ENCODE results near the gene RASL11A. TPM values are rescaled to one million over a fixed set of nuclear protein-coding genes. Genes with fewer than 3 reads are reported as not detected.
"Not testable (repeated sequence)": the region's sequence is repeated elsewhere in the genome, so short reads cannot be mapped to it uniquely, and the experiment has no call there.

RASL11A gene
- 4.6 TPM for total RNA-seq

GRCh38 chr13:27270594-27271520 lies at the start of gene RASL11A:
RASL11A (plus strand) TSS chr13:27270830; CDS start chr13:27270945, 115 bp downstream.
- peak; percentile 52 for DNase-seq

- DNase-seq, result not testable (repeated sequence)
Observed at GRCh38 chr13:27222100-27222499, 48.5 kb upstream of the RASL11A start.

GRCh38 chr13:27226991-27227390 lies 43.6 kb upstream of the RASL11A start:
- DNase-seq, result no peak

DNA sequence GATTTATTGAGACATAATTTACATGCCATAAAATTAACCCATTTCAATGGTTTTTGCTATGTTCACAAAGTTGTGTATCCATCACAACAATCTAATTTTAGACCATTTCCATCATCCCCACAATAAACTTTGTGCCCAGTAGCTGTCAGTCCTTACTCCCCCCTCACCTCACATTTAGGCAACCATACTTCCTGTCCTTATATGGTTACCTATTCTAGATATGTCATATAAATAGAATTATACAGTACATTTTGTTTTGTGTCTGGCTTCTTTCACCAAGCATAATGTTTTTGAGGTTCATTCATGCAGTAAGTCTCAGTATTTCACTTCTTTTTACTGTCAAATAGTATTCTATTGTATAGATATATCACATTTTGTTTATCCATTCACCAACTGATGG lies 42.5 kb upstream of the RASL11A start:
- no peak for DNase-seq

- no peak for DNase-seq
Observed at GRCh38 chr13:27229642-27230041, 41.0 kb upstream of the RASL11A start.

- no peak for DNase-seq
Observed at GRCh38 chr13:27233964-27234363, 36.7 kb upstream of the RASL11A start.

GRCh38 chr13:27236478-27236877 lies 34.2 kb upstream of the RASL11A start:
- no peak for DNase-seq

- DNase-seq, result no peak
Observed at GRCh38 chr13:27242702-27243101, 27.9 kb upstream of the RASL11A start.

DNA sequence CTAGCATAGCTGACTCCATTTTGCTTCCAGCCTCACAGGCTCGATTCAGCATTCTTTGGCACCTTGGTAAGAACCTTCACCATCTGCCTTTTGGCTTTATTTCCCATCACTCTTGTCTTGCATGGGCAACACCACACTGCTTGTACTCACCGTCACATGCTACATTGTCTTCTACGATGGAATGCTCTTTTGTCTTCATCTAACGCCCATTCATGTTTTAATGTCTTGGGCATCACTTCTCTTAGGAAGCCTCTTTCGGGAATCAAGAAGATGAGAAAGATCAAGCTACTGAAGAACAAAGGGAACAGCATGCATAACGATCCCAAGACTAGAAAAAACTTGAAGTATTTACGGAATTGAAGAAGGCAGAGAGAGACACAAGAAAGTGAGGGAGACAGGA lies 25.0 kb upstream of the RASL11A start:
- no peak for DNase-seq

DNA sequence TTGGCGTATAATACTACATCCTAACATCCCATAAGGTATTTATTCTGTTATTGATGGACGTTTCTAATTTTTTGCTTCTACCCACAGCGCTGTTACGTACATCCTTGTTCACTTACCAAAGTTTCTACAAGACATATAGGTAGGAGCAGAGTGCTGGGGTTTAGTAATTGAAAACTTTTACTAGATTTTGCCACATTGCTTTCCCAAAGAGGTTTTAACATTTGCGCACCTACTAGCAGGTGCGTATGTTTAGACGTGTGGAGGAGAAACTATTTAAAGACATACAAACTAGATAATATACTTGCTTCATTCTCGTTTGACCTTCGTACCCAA lies 19.8 kb upstream of the RASL11A start:
- no peak for DNase-seq

DNA sequence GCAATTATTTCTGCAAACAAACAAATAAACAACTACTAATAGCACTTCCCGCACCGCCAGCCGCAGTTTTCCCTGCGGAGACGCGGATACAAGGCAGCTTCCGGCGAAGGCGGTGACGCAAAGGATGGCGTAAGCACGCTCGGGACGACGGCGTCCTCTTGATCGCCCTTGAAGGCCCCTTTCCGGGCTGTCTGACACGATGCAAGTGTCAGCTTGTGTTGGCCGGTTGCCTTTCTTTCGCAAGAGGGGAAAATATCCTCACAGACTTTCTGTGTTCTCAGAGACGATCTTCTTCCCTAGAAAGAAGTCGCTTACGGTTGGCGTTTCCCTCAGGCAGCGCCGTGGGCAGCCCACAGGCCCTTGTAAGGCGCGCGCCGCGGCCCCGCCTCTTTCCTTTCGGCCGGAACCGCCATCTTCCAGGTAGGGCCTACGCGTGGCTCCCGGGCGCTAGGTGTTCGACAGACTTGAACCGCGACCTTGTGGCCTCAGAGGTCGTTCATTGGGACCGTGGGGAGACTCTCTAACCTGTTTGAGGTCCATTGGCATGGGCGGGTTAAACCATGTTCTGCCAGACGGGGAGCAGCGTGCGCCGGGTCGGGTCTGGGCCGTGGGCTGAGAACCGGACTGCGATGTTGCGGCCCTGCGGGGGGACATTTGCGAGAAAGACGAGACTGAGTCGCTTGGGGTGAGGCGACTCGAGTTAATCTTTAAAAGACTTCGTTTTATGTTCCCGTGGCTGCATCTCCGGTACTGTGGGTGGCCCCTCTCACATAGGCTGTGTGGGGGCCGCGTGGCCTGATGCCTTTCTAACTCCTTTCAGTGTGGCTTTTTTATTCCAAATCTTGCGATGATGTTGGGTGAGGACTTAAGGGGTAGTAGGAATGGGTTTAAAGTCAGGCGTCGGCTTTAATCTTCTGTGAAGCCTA lies 19.2 kb upstream of the RASL11A start, which contains the start of gene RPL21:
Gene RPL21 (plus strand): TSS at position 393 of the 926 bp plus-strand sequence. CDS start 2,219 bp downstream, outside the sequence.
- peak; percentile 98 for DNase-seq

DNA sequence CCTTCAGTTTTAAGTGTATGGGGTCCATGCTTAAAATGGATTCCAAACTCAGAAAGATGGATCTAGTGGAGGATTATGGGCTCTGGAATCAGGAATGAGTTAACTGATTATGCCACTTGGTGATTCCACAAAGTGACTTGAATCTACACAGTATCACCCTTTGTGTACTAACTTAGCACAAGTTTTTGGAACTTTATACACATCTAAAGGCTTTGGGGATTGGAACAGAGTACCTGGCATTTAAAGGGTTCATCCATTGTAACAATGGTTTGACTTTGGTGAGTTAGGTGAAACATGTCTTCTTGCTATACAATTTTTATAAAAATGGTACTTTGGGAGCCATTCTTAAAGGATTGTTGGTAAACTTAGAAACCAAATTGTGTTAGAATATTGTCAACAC lies 18.2 kb upstream of the RASL11A start:
- DNase-seq, result no peak

GRCh38 chr13:27257233-27257568 lies 13.4 kb upstream of the RASL11A start:
- DNase-seq, result no peak

DNA sequence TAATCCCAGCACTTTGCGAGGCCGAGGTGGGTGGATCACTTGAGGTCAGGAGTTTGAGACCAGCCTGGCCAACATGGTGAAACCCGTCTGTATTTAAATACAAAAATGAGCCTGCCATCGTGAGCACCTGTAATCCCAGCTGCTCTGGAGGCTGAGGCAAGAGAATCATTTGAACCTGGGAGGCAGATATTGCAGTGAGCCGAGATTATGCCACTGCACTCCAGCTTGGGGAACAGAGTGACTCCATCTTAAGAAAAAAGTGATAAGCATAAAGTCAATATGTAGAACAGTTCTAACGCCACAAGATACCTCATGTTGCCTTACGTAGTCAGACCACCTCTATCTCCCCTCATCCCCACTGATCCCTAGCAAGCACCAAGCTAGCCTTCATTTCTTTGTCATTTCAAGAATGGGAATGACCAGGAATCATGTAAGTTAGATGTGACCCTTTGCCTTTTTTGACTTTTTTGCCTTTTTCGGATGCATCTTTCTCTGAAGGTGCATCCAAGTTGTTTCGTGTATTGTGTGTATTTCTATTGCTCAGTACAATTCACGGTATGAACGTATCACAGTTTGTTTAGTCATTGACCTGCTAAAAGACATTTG lies 12.9 kb upstream of the RASL11A start:
- DNase-seq, result no peak

DNA sequence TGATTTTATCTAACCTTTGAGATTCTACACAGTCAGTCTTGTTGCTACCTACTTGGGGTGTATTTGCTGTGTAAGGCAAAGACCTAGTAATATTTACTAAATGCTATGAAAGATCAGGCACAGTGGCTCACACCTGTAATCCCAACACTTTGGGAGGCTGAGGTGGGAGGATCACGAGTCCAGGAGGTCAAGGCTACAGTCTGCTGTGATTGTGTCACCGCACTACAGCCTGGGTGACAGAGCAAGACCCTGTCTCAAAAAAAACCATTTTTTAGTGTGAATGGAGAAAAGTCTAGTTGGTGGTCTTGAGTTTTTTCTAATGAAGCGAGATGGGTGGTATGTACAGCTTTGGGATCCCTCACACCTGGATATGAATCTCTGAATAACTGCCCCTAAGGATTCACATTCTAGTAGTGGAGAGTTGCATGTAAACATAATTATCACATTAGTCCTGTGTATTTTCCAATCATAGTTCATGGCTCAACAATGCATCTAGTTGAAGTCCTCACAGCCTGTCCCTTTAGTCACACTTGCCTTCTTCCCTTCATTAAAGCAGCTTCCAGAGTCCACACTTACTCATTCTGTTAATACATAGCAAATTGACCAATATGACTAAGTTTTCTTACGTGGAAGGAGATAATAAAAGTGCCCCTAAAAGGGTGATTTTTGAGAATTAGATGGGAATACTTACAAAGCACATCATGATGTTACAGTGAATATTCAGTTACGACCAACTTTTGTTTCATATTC lies 11.8 kb upstream of the RASL11A start:
- no peak for DNase-seq

DNA sequence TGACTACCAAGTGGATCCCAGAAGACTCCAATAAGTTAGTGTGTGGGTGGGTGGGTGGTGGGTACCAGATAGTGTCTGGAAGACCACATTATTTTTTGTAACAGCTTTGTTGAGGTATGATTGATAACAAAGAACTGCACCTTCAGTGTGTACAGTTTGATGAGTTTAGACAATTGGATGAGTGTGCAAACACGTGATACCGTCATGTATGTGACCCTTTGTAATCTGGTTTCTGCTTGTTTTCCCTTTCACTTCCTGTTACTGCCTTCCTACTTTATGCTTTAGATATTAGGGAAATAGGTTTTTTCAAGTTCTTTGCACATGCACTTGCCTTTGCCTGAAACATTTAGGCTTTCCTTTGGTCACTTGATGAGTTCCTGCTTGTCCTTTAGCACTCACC lies 10.8 kb upstream of the RASL11A start:
- DNase-seq, result no peak

- no peak for DNase-seq
Observed at GRCh38 chr13:27261396-27261795, 9.2 kb upstream of the RASL11A start.

- DNase-seq, result no peak
Observed at GRCh38 chr13:27263438-27263837, 7.2 kb upstream of the RASL11A start.

DNA sequence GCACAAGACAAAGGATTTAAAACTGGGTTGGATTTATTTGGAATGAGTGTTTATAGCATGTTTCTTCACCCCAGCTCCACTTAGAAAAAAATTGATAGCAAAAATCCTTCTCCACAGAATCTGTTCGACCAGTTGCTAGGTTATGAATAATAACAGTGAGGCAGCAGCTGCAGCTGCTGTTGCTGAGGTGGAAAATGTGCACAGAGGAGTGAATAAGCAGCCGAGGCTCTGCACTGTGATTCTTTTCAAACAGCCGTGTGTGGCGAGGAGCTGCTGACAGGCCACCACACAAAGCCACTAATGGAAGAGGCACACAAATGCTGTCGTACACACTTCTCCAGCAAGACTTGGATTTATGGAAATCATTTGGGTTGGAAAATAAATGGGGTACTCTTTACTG lies 6.4 kb upstream of the RASL11A start:
- no peak for DNase-seq

- no peak for DNase-seq
Observed at GRCh38 chr13:27264648-27265047, 6.0 kb upstream of the RASL11A start.

- DNase-seq, result no peak
Observed at GRCh38 chr13:27266917-27267316, 3.7 kb upstream of the RASL11A start.

DNA sequence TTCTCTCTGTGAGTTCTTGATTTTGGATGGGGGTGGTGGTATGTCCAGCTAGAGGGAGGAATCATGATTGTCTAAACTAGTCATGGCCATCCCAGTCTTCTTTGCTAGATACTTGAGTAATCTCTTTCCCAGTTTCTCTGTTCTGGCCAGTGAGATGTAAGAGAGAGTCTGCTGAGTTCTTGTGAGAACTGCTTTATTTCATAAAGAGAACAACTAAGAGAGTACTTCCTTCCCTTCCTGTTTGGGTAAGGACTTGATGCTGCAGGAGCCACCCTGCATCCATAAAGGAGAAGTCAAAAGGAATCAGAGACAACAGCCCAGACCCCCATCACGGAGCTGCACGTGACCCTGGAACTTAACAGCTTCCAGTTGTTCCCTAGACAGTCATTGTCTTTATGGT lies 3.0 kb upstream of the RASL11A start:
- DNase-seq, result no peak

Measured in skin of body (tissue), 2 donors.